ENCODE measurements around the gene B4GALT4.
"Not testable (repeated sequence)": the region's sequence is repeated elsewhere in the genome, so short reads cannot be mapped to it uniquely, and the experiment has no call there.

The B4GALT4 gene

GRCh38 chr3:119240591-119241434 is at the start of gene B4GALT4:
B4GALT4 (minus strand) TSS chr3:119240878; CDS start chr3:119230099, 10,779 bp downstream.
- peak; percentile 89 for DNase-seq (ENCODE audit: low spot score)

DNA sequence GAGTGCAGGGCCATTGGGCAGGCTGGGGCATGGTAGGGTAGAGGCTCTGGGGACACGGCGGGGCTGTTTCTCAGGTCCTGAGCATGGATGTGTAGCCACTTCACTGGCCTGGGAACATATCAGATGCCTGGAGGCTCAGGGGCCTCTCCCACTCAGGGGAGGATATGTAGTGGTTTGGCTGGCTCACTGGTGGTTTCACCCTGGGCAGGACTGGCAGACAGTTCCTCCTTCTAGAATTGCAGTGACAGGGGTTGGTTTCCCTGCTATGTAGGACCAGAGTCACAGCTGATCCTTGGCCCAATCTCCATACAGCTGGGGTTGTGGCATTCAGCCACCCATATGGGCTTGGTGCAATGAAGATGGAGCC is 48.7 kb upstream of the B4GALT4 start:
- DNase-seq (ENCODE audit: low spot score), result no peak

DNA sequence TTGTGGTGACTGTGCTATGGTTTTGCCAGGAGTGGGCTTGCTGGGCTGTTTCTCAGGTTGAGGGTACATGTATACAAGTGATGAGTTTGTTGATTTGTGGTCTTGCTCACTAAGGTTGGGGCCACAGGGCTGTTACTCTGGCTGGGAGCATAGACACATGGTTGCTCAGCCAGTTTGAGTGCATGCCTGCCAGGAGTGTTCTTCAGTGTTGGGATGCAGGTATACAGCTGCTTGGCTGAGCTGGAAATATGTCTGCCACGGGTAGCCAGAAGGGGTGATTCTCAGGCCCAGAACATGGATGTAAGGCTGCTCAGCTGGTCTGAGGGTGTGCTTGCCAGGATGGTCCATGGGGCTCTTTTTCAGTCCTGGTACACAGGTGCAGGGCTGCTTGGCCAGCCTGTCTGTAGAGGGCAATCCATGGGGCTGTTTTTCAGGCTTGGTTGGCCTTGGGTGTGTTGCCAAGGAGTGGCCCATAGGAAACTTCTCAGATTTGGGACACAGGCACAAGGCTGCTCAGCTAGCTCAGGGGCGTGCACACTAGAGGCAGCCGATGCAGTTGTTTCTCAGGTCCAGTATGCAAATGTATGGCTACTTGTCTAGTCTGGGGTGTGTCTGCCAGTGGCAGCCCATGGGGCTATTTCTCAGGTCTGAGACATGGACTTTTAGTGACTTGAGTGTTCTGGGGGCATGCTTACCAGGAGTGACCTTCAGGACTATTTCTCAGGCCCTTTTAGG is 48.2 kb upstream of the B4GALT4 start:
- no peak for DNase-seq (ENCODE audit: low spot score)

DNA sequence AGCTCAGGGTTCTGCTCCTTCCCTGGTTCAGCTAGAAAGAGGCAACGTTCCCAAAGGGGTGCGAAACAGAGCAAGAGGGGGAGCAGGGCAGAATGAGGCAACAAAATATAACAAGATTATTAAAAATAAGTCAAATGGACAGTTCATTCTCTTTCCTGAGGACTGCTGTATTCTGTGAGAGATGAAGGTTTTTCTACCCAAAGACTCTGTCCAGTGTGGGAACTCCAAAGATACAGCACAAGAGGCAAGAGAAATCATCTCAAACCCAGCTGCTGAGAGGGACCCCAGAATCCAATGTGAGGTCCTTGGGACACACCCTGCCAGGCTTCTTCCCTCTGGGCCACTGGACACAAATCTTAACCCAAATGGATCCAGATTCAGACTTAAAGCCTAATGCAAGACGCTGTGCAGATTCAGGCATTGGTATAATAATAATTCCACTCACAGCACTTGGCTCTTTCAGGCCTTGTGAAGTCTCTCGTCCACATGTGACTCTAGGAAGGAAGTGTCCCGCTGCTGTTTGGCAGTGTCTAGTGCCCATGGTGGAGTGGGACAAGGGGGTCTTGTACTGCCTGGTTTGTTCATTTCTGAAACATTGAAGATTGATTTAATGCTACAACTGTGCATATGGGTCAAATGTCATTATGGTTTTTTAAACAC is 39.0 kb upstream of the B4GALT4 start:
- no peak for DNase-seq (ENCODE audit: low spot score)

DNA sequence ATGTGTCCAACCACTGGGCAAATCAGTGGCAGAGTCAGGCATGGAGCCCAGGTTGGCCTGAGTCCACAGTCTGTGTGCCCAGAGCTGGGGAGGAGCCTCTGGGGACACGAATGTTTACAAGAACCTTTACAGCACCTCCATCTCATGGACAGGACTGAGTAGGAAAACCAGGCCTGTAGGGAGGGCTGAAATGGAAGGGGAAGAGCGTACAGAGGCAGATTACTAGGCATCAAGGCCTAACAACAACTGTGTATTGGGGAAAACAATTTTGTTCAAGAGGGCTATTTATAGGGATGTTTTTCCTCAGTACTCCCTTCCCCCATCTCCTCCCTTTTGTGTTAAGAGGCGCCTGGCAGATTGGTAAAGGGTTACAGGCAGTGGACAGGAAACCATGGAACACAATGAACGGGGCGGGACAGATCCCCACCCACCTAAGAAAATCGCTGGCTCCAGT is 38.5 kb upstream of the B4GALT4 start:
- no peak for DNase-seq (ENCODE audit: low spot score)

DNA sequence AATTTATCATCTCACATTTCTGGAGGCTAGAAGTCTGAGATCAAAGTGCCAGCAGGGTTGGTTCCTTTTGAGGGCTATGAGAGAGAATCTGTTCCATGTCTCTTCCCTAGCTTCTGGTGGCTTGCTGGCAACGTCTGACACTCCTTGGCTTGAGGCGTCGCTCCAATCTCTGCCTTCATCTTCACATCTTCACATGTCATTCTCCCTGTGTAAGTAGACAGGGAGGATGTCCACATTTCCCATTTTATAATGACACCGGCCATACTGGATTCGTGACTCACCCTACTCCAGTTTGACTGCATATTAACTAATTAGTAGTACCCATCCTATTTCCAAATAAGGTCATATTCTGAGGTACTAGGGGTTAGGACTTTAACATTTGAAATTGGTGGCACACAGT is 36.0 kb upstream of the B4GALT4 start:
- no peak for DNase-seq (ENCODE audit: low spot score)

DNA sequence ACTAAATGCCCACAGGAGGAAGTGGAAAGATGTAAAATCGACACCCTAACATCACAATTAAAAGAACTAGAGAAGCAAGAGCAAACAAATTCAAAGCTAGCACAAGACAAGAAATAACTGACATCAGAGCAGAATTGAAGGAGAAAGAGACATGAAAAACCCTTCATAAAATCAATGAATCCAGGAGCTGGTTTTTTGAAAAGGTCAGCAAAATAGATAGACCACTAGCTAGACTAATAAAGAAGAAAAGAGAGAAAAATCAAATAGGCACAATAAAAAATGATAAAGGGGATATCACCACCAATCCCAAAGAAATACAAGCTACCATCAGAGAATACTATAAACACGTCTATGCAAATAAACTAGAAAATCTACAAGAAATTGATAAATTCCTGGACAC is 29.5 kb upstream of the B4GALT4 start:
- not testable (repeated sequence) for DNase-seq (ENCODE audit: low spot score)

GRCh38 chr3:119261055-119261454 is 20.4 kb upstream of the B4GALT4 start:
- no peak for DNase-seq (ENCODE audit: low spot score)

- DNase-seq (ENCODE audit: low spot score), result no peak
Observed at GRCh38 chr3:119259821-119260220, 19.1 kb upstream of the B4GALT4 start.

- DNase-seq (ENCODE audit: low spot score), result no peak
Observed at GRCh38 chr3:119258915-119259314, 18.2 kb upstream of the B4GALT4 start.

GRCh38 chr3:119257654-119258410 is 17.2 kb upstream of the B4GALT4 start:
- DNase-seq (ENCODE audit: low spot score), result peak; percentile 3

DNA sequence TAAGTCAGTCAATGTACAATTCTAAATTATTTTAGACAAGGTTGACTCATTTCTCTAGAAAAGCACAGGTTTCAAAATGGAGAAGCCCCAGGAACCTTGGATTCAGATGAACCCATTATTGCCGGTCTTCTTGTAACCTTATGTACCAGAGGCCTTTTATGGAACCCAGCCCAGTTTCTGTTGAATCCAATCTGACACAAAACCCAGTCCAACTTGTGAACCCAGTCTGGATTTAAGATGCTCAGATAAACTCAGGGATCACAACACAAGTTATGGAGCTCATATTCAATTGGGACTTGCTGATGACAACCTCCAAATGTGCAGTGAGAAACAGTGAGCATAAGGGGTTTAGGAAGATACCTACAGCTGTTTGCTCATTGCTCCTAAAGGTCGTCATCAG is 16.4 kb upstream of the B4GALT4 start:
- no peak for DNase-seq (ENCODE audit: low spot score)

DNA sequence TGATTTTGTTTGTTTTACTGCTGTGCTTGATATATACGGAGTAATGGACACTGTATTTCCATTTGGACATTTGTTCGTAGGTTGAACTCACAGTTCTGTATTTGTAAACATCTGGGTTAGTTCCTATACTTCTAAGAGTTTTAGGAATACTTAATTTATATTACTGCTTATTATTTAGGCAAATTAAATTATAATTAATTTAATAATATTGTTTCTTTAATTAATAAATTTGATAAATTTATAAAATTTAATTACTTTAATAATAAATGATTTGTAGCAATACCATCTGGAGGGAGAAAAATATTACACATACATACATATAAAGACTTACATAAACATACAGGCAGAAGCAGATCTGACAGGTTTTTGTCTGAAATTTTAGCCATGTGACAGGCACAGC is 14.5 kb upstream of the B4GALT4 start:
- DNase-seq (ENCODE audit: low spot score), result no peak

DNA sequence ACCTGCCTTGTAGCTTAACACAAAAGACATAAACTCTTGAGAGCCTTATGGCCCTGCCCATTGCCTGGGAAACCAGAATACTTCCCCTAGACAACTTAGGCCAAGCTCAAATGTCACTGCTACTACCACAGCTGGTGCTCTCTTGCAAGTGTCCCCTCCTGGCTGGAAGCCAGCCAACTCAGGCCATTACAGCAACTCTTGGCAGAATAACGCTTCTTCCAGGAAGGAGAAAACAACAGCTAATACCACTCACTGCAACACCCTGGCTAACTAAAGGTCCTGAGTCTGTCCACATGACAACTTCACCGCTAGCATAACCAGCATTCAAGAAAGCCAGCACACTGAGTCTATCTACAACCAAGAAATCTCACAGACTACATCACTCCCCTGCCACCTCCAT is 5.1 kb upstream of the B4GALT4 start:
- DNase-seq (ENCODE audit: low spot score), result no peak

DNA sequence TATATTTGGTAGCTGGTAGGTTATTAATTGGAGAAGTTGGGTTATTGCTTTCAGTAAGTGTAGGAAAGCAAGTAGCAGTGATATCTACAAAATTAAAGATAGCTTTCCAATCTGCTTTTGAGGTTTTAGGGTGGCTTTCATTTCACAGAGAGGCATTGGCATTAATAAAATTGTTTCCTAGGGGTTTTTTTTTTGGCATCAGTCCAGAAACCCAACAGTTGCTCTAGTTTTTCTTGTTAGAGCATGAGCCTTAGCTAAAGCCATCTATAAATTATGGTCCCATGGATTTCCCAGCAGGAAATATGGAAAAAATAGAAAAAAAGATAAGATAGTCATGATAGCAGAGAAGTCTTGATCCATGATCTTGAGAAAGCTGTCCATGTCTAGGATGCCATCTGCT is 3.0 kb upstream of the B4GALT4 start:
- no peak for DNase-seq (ENCODE audit: low spot score)

DNA sequence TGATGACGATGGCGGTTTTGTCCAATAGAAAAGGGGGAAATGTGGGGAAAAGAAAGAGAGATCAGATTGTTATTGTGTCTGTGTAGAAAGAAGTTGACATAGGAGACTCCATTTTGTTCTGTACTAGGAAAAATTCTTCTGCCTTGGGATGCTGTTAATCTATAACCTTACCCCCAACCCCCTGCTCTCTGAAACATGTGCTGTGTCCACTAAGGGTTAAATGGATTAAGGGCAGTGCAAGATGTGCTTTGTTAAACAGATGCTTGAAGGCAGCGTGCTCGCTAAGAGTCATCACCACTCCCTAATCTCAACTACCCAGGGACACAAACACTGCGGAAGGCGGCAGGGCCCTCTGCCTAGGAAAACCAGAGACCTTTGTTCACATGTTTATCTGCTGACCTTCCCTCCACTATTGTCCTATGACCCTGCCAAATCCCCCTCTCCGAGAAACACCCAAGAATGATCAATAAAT is 2.4 kb upstream of the B4GALT4 start:
- not testable (repeated sequence) for DNase-seq (ENCODE audit: low spot score)

DNA sequence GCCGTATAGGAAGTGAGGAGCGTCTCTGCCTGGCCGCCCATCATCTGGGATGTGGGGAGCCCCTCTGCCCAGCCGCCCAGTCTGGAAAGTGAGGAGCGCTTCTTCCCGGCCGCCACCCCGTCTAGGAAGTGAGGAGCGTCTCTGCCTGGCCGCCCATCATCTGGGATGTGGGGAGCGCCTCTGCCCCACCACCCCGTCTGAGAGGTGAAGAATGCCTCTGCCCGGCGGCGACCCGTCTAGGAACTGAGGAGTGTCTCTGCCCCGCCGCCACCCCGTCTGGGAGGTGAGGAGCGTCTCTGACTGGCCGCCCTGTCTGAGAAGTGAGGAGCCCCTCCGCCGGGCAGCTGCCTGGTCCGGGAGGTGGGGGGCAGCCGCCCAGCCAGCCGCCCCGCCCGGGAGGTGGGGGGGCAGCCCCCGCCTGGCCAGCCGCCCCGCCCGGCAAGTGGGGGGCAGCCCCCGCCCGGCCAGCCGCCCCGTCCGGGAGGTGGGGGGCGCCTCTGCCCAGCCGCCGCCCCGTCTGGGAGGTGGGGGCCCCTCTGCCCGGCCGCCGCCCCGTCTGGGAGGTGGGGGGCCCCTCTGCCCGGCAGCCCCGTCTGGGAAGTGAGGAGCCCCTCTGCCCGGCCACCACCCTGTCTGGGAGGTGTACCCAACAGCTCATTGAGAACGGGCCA is 1.8 kb upstream of the B4GALT4 start:
- DNase-seq (ENCODE audit: low spot score), result not testable (repeated sequence)

DNA sequence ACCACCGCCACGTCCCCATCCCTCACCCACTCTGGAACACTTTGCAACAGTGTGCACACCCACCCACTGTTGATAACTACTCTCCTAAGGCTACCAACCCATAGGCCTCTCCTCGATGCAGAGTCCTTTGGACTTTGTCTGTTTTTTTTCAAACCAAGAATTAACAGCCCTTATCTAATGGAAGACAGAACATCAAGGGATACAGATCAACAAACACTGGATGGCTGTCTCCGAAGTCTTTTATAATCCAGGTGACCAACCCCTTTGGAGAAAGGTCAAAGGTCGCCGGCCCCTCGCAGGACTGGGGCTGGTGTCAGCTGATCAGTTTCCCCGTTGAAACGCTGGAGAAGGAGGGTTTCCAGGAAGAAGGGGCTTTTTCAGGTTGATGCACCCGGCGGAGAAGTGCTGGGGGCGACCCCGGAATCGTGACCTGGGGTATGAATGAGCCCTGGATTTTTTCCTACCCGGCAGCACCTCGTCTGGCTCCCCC is 532 bp downstream of the B4GALT4 start:
- peak; percentile 30 for DNase-seq (ENCODE audit: low spot score)

DNA sequence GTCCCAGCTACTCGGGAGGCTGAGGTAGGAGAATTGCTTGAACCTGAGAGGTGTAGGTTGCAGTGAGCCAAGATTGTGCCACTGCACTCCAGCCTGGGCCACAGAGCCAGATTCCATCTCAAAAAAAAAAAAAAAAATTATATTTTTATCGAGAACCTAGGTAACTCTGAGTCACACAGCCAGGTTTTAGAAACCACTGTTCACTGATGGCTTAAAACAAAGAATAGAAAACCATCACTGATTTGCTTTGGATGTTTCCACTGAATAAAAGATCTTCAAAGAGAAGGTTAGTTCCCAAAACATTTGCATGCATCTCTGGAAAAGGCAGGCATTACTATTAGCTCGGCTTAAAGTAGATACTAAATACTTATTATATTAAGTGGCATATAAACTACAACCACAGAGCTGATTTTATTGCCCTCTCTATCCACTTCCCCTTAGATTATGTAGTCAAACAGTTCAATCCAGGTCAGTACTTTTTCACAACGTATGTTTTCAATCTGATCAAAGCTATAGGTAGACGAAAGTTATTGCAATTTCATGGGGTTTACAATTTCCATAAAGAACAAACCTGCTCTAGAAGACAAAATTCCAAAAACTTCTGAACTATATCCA is 1.4 kb downstream of the B4GALT4 start:
- DNase-seq (ENCODE audit: low spot score), result no peak

- no peak for DNase-seq (ENCODE audit: low spot score)
Observed at GRCh38 chr3:119238363-119238762, 2.3 kb downstream of the B4GALT4 start.

GRCh38 chr3:119237299-119237698 is 3.4 kb downstream of the B4GALT4 start:
- no peak for DNase-seq (ENCODE audit: low spot score)

Measured in SW480 (cell line).